ENCODE measurements around the gene TMEM183A. TPM values are rescaled to one million over a fixed set of nuclear protein-coding genes. Genes with fewer than 3 reads are reported as not detected.

Gene TMEM183A
- total RNA-seq, 4 donors from 2014 or later = 104 to 253 (median 111) TPM

GRCh38 chr1:203056516-203056915 is 49.3 kb downstream of the TMEM183A start:
- H3K27me3 ChIP-seq = no peaks in the 10 kb centered on the region
- H3K36me3 ChIP-seq = no peaks in the 10 kb centered on the region
- in situ Hi-C loops (cut with MboI; ENCODE audit: low pct_ligation_motif_present in 1 of 4, low pct_unique_long_range_greater_than_20kb in 1 of 4, low sequenced_read_pairs in 3 of 4) (no loop called here), intact Hi-C loops (cut with DNase I; ENCODE audit: low total_unique reads) (no loop called here)
- 91% methylated on average over 6 of the region's 6 CpGs; no CpG with 5 or more reads in 1 of the 2 donors for WGBS, 2 donors (ENCODE audit: low coverage in 1 of 2)
- H3K4me1 ChIP-seq = peaks cover 0 to 8% (median 0%) of the 10 kb centered on the region in 4 donors
- TF ChIP-seq POLR2AphosphoS5 (IDR thresholded peaks at IDR 0.05) (no peak), EP300 (IDR thresholded peaks at IDR 0.05; ENCODE audit: low read depth) (no peak), CTCF (IDR thresholded peaks at IDR 0.05) (no peak), POLR2A (IDR thresholded peaks at IDR 0.05) (no peak)
- DNase-seq = no peak
- H3K9me3 ChIP-seq = no peaks in the 10 kb centered on the region
- H3K4me3 ChIP-seq = no peak overlapping the region
- H3K27ac ChIP-seq = no peak overlapping the region

- WGBS, 2 donors (ENCODE audit: low coverage in 1 of 2) = 38 to 49% methylated on average over 5 to 10 of the region's 10 CpGs
- intact Hi-C loops (cut with DNase I; ENCODE audit: low total_unique reads) = no loop called here
Measured at GRCh38 chr1:203057911-203058675, 50.9 kb downstream of the TMEM183A start.

GRCh38 chr1:203058676-203058935 is 51.4 kb downstream of the TMEM183A start:
- H3K4me3 ChIP-seq = no peak overlapping the region
- no peak overlapping the region for H3K27ac ChIP-seq
- no peak for DNase-seq
- TF ChIP-seq POLR2A (IDR thresholded peaks at IDR 0.05) (no peak), POLR2AphosphoS5 (IDR thresholded peaks at IDR 0.05) (no peak), CTCF (IDR thresholded peaks at IDR 0.05) (no peak), EP300 (IDR thresholded peaks at IDR 0.05; ENCODE audit: low read depth) (no peak)
- no peaks in the 10 kb centered on the region for H3K27me3 ChIP-seq
- H3K9me3 ChIP-seq = no peaks in the 10 kb centered on the region
- in situ Hi-C loops (cut with MboI; ENCODE audit: low pct_ligation_motif_present in 1 of 4, low pct_unique_long_range_greater_than_20kb in 1 of 4, low sequenced_read_pairs in 3 of 4) = no loop called here
- 80% methylated on average over 1 of the region's 1 CpG; no CpG with 5 or more reads in 1 of the 2 donors for WGBS, 2 donors (ENCODE audit: low coverage in 1 of 2)
- H3K4me1 ChIP-seq = peaks cover 0 to 8% (median 0%) of the 10 kb centered on the region in 4 donors
- no peaks in the 10 kb centered on the region for H3K36me3 ChIP-seq
- intact Hi-C loops (cut with DNase I; ENCODE audit: low total_unique reads) = no loop called here

More at GRCh38 chr1:203057911-203058675, 50.9 kb downstream of the TMEM183A start:
- H3K4me3 ChIP-seq = no peak overlapping the region
- no peak overlapping the region for H3K27ac ChIP-seq
- in situ Hi-C loops (cut with MboI; ENCODE audit: low pct_ligation_motif_present in 1 of 4, low pct_unique_long_range_greater_than_20kb in 1 of 4, low sequenced_read_pairs in 3 of 4) = no loop called here
- H3K27me3 ChIP-seq = no peaks in the 10 kb centered on the region
- no peak for DNase-seq
- H3K4me1 ChIP-seq = peaks cover 0 to 8% (median 0%) of the 10 kb centered on the region in 4 donors
- H3K9me3 ChIP-seq = no peaks in the 10 kb centered on the region
- no peaks in the 10 kb centered on the region for H3K36me3 ChIP-seq
- no peak for TF ChIP-seq POLR2A (IDR thresholded peaks at IDR 0.05)
- TF ChIP-seq CTCF (IDR thresholded peaks at IDR 0.05) = no peak
- no peak for TF ChIP-seq POLR2AphosphoS5 (IDR thresholded peaks at IDR 0.05)
- TF ChIP-seq EP300 (IDR thresholded peaks at IDR 0.05; ENCODE audit: low read depth) = no peak

GRCh38 chr1:203059485-203059884 is 52.3 kb downstream of the TMEM183A start:
- Histone ChIP-seq H3K27me3 (no peaks in the 10 kb centered on the region), H3K9me3 (no peaks in the 10 kb centered on the region), H3K36me3 (no peaks in the 10 kb centered on the region), H3K27ac (no peak overlapping the region), H3K4me3 (no peak overlapping the region), H3K4me1 (peaks cover 0 to 8% (median 0%) of the 10 kb centered on the region in 4 donors)
- TF ChIP-seq POLR2AphosphoS5 (IDR thresholded peaks at IDR 0.05) (no peak), EP300 (IDR thresholded peaks at IDR 0.05; ENCODE audit: low read depth) (no peak), CTCF (IDR thresholded peaks at IDR 0.05) (no peak), POLR2A (IDR thresholded peaks at IDR 0.05) (no peak)
- in situ Hi-C loops (cut with MboI; ENCODE audit: low pct_ligation_motif_present in 1 of 4, low pct_unique_long_range_greater_than_20kb in 1 of 4, low sequenced_read_pairs in 3 of 4) (no loop called here), intact Hi-C loops (cut with DNase I; ENCODE audit: low total_unique reads) (no loop called here)
- WGBS, 2 donors (ENCODE audit: low coverage in 1 of 2) = 47% methylated on average over 2 of the region's 2 CpGs; no CpG with 5 or more reads in 1 of the 2 donors
- DNase-seq = no peak

All from transverse colon (tissue), 4 donors.